K562 (cell line): ENCODE data around the gene C6orf47. TPM values are rescaled to one million over a fixed set of nuclear protein-coding genes. Genes with fewer than 3 reads are reported as not detected.

Source experiments
- ATF1 ChIP-seq, 2 experiments: fragments of 450-650 bp in 1 of 2; IDR thresholded peaks; 2 replicates each; pipeline ENCODE4 v1.6.1; 2016; ENCODE audit warnings: missing compliant biosample characterization in 1 of 2, missing genetic modification characterization in 1 of 2
- CEBPG ChIP-seq, 3 experiments: fragments of 200-800 bp in 1 of 3; sonication (Bioruptor generic) in 1 of 3; sonication (generic) in 1 of 3; formaldehyde crosslinking in 1 of 3; IDR thresholded peaks in 2 of 3; conservative IDR thresholded peaks in 1 of 3; 2 replicates each; pipeline versions ENCODE4 v1.6.1 to v1.8.0; 2016 to 2022; ENCODE audit warnings: missing compliant biosample characterization in 2 of 3, missing genetic modification characterization in 2 of 3, mild to moderate bottlenecking in 1 of 3, missing genetic modification reagents in 1 of 3
- JUND ChIP-seq, 2 experiments: IDR thresholded peaks; 2 replicates in 1 of 2; 3 replicates in 1 of 2; pipeline ENCODE4 v1.6.1; 2011; ENCODE audit warnings: borderline replicate concordance in 2 of 2, low read depth in 2 of 2, low read length in 2 of 2, improper control_type of control experiment in 1 of 2, missing biosample characterization in 1 of 2, missing genetic modification characterization in 1 of 2, missing genetic modification reagents in 1 of 2
- KDM1A ChIP-seq, 2 experiments: fragments of 450-650 bp; IDR thresholded peaks; 2 replicates each; pipeline ENCODE4 v1.6.1; 2016; ENCODE audit warnings: mild to moderate bottlenecking in 2 of 2
- LEF1 ChIP-seq: fragments of 450-650 bp; IDR thresholded peaks from 2 replicates; pipeline ENCODE4 v1.6.1; 2016; ENCODE audit warnings: mild to moderate bottlenecking
- PURB ChIP-seq: sonication (generic); formaldehyde crosslinking; IDR thresholded peaks from 2 replicates; pipeline ENCODE4 v1.9.0; 2021; ENCODE audit warnings: low read depth, mild to moderate bottlenecking, missing genetic modification reagents
- SMARCE1 ChIP-seq: fragments of 450-650 bp; IDR thresholded peaks from 2 replicates; pipeline ENCODE4 v1.7.1; 2016; ENCODE audit warnings: mild to moderate bottlenecking
- SMC3 ChIP-seq: conservative IDR thresholded peaks from 2 replicates; pipeline ENCODE4 v1.6.1; 2011; ENCODE audit warnings: low read depth, low read length, improper control_type of control experiment; ENCODE audit not compliant: insufficient read depth
- SNRNP70 ChIP-seq: fragments of 200-400 bp; formaldehyde crosslinking; optimal IDR thresholded peaks from 2 replicates; pipeline ENCODE3; 2017; ENCODE audit warnings: low read depth, low read length
- USF2 ChIP-seq: sonication (generic); formaldehyde crosslinking; IDR thresholded peaks from 2 replicates; pipeline ENCODE4 v1.5.0; 2020; ENCODE audit warnings: missing genetic modification reagents
- ZFP1 ChIP-seq: fragments of 450-650 bp; formaldehyde crosslinking; IDR thresholded peaks from 2 replicates; pipeline ENCODE4 v1.4.0; 2020; ENCODE audit warnings: mild to moderate bottlenecking, mixed read lengths
- ZKSCAN1 ChIP-seq: fragments of 150-350 bp; IDR thresholded peaks from 2 replicates; pipeline ENCODE4 v1.6.1; 2016; ENCODE audit warnings: low read depth, low read length
- ZNF318 ChIP-seq, 2 experiments: fragments of 450-650 bp; IDR thresholded peaks; 2 replicates each; pipeline ENCODE4 v1.6.1; 2016; ENCODE audit warnings: mild to moderate bottlenecking in 2 of 2, borderline replicate concordance in 1 of 2, low read depth in 1 of 2, moderate library complexity in 1 of 2
- ZNF41 ChIP-seq: fragments of 250-450 bp; sonication (Bioruptor Pico); conservative IDR thresholded peaks from 2 replicates; pipeline ENCODE4 v1.4.0; 2020; ENCODE audit warnings: mild to moderate bottlenecking
- polyA plus RNA-seq, 8 experiments: library from polyadenylated mRNA; depleted of rRNA in 4 of 8; stranded (reverse) in 5 of 8; unstranded in 3 of 8; fragments of >200 nt; fragmentation: Nextera tagmentation in 2 of 8; fragmentation: Illumina TruSeq in 1 of 8; extraction: Ambion mirVana in 2 of 8; extraction: Trizol in 1 of 8; gene quantifications; 2 replicates each; pipeline versions ENCODE4 v1.2.1 to v1.2.3, GENCODE V29; 2011 to 2014; ENCODE audit warnings: inconsistent platforms in 1 of 8, missing spikeins in 1 of 8
- total RNA-seq, 7 experiments: library from RNA; depleted of rRNA in 6 of 7; stranded (reverse); fragments of >200 nt in 6 of 7; fragmentation: Illumina TruSeq in 2 of 7; extraction: Trizol in 2 of 7; gene quantifications; 2 replicates each; pipeline versions ENCODE4 v1.2.1 to v1.2.3, GENCODE V29; 2011 to 2021; ENCODE audit warnings: low replicate concordance in 1 of 7
- TF ChIP-seq, protein P1 (sequence below): sonication (generic); formaldehyde crosslinking; IDR thresholded peaks from 2 replicates; pipeline ENCODE4 v1.8.0; 2023; ENCODE audit warnings: mild to moderate bottlenecking, missing genetic modification reagents

Gene C6orf47
- total and polyA plus RNA-seq, 9 of the 15 experiments (the other 6 are each of a cell fraction or from before 2014, with no cell fraction given) = 0.14 to 43.8 (median 27.0) TPM

DNA sequence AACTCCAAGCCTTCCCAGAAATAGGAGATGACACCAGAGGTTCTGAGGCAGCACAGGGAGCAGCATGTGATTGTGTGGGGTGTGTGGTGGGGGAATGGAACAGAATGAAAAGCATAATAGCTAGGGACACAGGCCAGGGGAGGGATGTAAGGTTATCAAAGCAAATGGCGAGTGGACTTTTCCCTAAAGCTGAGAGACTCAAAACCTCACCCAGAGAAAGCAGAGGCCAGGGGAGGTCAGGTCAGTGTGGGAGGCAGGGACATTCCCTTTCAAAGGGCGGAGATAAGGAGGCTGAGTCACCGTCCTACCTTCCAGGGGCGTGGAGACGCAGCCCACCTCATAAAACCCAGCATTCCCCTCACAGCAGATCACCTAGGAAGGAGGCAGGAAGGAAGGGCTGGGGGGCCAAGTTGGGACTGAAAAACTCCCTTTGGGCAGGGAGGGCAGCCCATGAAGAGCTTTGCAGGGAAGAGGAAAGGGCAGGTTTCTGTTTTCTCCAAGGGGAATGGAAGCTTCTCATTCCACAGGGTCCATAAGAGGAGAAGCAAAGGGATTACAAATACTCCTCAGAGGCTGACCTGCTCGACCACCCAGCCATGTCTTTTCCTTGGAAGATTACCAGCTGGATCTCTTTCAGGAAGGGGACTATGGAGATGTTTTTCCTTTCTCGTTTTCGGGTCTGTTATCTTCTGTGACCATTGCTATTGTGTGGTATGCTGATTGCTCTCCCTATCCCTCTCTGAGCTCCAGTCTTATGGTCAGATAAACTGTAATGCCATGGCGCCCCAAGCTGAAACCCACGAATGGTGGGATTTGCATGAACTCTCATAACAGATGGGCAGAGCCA is 29.9 kb upstream of the C6orf47 start (continued):
- TF ChIP-seq, protein P1, sequence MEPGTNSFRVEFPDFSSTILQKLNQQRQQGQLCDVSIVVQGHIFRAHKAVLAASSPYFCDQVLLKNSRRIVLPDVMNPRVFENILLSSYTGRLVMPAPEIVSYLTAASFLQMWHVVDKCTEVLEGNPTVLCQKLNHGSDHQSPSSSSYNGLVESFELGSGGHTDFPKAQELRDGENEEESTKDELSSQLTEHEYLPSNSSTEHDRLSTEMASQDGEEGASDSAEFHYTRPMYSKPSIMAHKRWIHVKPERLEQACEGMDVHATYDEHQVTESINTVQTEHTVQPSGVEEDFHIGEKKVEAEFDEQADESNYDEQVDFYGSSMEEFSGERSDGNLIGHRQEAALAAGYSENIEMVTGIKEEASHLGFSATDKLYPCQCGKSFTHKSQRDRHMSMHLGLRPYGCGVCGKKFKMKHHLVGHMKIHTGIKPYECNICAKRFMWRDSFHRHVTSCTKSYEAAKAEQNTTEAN (CRISPR knock-in tag) = peak; percentile 81; the same call in 1 of the 2 replicates
- TF ChIP-seq ATF1 (CRISPR knock-in tag; IDR thresholded peaks at IDR 0.05) (no peak), ATF1 (tag; IDR thresholded peaks at IDR 0.05) (peak; percentile 71), ZKSCAN1 (0 out of 2 replicates have a peak, but pooled peaks have one; percentile 24), SMC3 (peak; percentile 5; the same call in 1 of the 2 replicates), LEF1 (peak; percentile 95), ZNF41 (CRISPR knock-in tag) (0 out of 2 replicates have a peak, but pooled peaks have one; percentile 7), KDM1A (IDR thresholded peaks at IDR 0.05) (peak; percentile 89 to 92), PURB (CRISPR knock-in tag) (0 out of 2 replicates have a peak, but pooled peaks have one; percentile 86), ZNF318 (IDR thresholded peaks at IDR 0.05; ENCODE audit: borderline replicate concordance in 1 of 2, low read depth in 1 of 2) (peak in 1 of 2 experiments; percentile 31; a peak in 1 of 4 replicates), ZFP1 (CRISPR knock-in tag) (no peak), USF2 (CRISPR knock-in tag) (no peak), SMARCE1 (peak; percentile 100), JUND (IDR thresholded peaks at IDR 0.05; ENCODE audit: borderline replicate concordance, low read depth, low read length) (peak; percentile 100), JUND (tag; IDR thresholded peaks at IDR 0.05; ENCODE audit: borderline replicate concordance, low read depth, low read length) (peak; percentile 99; the same call in 2 of the 3 replicates), CEBPG (CRISPR knock-in tag; IDR thresholded peaks at IDR 0.05) (no peak), CEBPG (tag; conservative IDR thresholded peaks at IDR 0.05 in 1 of 2, IDR thresholded peaks at IDR 0.05 in 1 of 2) (no peak), SNRNP70 (no peak)
